HEK293 (cell line): ENCODE results near the gene ANTXR2.

Experiments
- BCL11A ChIP-seq: fragments of 450-650 bp; formaldehyde crosslinking; IDR thresholded peaks from 2 replicates; pipeline ENCODE4 v1.5.1; 2016; ENCODE audit warnings: low read depth, missing biosample characterization, missing genetic modification characterization
- HOXA7 ChIP-seq: sonication (generic); formaldehyde crosslinking; IDR thresholded peaks from 2 replicates; pipeline ENCODE4 v1.8.1; 2022; ENCODE audit warnings: missing genetic modification reagents, borderline replicate concordance
- PATZ1 ChIP-seq: fragments of 450-650 bp; formaldehyde crosslinking; IDR thresholded peaks from 2 replicates; pipeline ENCODE4 v1.5.1; 2016; ENCODE audit warnings: missing biosample characterization, missing genetic modification characterization
- ZBTB7A ChIP-seq: fragments of 450-650 bp; formaldehyde crosslinking; IDR thresholded peaks from 2 replicates; pipeline ENCODE4 v1.5.1; 2016; ENCODE audit warnings: low read depth, missing biosample characterization, missing genetic modification characterization

GRCh38 chr4:80113615-80114014 lies 40.6 kb upstream of the ANTXR2 start:
- TF ChIP-seq HOXA7: no peak
- no peak for TF ChIP-seq BCL11A
- TF ChIP-seq ZBTB7A: no peak
- no peak for TF ChIP-seq PATZ1 (tag by site-specific recombination)
